Measurements from ENCODE around the gene MT1F.

Gene MT1F

DNA sequence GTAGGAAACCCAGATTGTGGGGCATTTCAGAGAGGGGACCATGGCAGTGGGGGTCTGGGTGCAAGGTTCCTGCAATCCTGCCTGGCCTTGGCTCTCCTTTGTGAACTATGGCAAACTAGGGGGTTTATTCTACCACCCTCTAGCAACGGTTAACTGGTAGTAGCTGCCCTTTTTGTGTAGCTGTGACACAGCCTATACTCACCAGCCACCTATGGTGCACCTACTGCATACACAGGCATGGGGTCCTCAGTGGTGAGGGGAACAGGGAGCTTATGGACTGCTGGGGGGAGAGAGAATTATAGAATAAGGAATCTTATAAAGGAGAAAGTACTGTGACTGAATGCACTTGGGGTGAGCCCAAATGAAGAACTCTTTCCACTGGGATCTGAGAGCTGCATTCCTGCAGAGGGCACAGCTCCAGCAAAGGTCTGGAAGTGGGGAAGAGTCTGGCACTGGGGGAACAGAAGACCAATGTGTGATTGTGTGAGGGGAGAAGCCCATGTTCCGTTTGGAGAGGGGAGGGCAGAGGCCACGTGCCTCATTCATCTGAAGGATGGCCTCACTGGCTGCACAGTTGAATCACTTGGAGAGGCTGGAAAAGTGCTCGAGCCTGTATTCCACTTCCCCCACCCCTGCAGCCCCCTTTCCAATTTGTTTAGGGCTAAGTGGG is 26.6 kb downstream of the MT1F start:
- Histone ChIP-seq H3K4me3 (ENCODE audit: low read depth in 1 of 2, low read length in 2 of 2) (no peak overlapping the region), H3K4me2 (ENCODE audit: insufficient read depth, low read length) (no peak overlapping the region), H3K4me1 (ENCODE audit: insufficient read depth, low read length) (peaks cover 24% of the 10 kb centered on the region), H4K20me1 (ENCODE audit: insufficient read depth, low read length) (no peaks in the 10 kb centered on the region), H3K9me3 (ENCODE audit: insufficient read depth, low read length, severe bottlenecking) (no peaks in the 10 kb centered on the region), H3K79me2 (ENCODE audit: insufficient read depth, low read length) (no peaks in the 10 kb centered on the region), H2AFZ (ENCODE audit: low read depth, low read length) (no peak overlapping the region), H3K27ac (ENCODE audit: low read length) (no peak overlapping the region), H3K36me3 (ENCODE audit: insufficient read depth, low read length) (no peaks in the 10 kb centered on the region), H3K27me3 (ENCODE audit: insufficient read depth, low read length, poor library complexity) (no peaks in the 10 kb centered on the region), H3K9ac (ENCODE audit: low read depth, low read length) (no peak overlapping the region)
- no peak for ATAC-seq (ENCODE audit: insufficient read depth, low read depth)
- DNase-seq, result no peak
- TF ChIP-seq, protein P1, sequence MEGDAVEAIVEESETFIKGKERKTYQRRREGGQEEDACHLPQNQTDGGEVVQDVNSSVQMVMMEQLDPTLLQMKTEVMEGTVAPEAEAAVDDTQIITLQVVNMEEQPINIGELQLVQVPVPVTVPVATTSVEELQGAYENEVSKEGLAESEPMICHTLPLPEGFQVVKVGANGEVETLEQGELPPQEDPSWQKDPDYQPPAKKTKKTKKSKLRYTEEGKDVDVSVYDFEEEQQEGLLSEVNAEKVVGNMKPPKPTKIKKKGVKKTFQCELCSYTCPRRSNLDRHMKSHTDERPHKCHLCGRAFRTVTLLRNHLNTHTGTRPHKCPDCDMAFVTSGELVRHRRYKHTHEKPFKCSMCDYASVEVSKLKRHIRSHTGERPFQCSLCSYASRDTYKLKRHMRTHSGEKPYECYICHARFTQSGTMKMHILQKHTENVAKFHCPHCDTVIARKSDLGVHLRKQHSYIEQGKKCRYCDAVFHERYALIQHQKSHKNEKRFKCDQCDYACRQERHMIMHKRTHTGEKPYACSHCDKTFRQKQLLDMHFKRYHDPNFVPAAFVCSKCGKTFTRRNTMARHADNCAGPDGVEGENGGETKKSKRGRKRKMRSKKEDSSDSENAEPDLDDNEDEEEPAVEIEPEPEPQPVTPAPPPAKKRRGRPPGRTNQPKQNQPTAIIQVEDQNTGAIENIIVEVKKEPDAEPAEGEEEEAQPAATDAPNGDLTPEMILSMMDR (IDR thresholded peaks at IDR 0.05; ENCODE audit: borderline replicate concordance, extremely low read depth, low read length, poor library complexity, severe bottlenecking), result no peak
- no peak for TF ChIP-seq EZH2 (IDR thresholded peaks at IDR 0.05; ENCODE audit: borderline replicate concordance, low read depth, low read length, severe bottlenecking)

DNA sequence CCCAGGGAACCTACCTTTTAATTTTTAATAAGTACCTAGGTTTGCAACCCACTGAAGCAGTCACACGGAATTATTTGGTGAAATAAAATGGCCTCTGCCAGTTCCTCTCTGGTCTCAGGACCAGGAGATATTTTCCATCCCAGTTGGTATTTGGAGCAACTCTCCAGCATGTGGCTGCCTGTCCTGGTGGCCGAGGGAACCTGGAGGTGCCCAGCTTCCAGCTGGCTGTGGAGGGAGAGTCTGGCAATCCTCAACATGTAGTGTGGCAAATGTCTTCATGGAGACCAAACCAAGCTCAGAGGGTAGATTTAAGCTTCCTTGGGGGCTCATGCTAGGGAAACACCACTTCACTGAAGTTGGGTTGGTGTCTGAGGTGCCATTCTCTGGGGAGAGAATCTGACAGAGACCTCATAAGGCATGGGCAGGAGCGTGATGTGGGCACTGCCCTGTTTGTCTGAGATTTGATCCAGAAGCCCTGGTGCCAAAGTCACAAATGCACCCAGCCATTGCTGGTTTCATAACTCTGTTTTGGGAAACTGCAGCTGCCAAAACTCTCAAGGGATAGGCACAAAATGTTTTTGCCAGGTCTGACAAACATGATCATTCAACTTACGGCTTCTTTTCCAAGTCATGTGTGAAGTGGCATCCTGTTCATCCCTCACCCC is 27.3 kb downstream of the MT1F start:
- H3K9me3 ChIP-seq (ENCODE audit: insufficient read depth, low read length, severe bottlenecking), result no peaks in the 10 kb centered on the region
- H3K9ac ChIP-seq (ENCODE audit: low read depth, low read length), result no peak overlapping the region
- no peaks in the 10 kb centered on the region for H4K20me1 ChIP-seq (ENCODE audit: insufficient read depth, low read length)
- H3K79me2 ChIP-seq (ENCODE audit: insufficient read depth, low read length), result no peaks in the 10 kb centered on the region
- no peak overlapping the region for H3K4me2 ChIP-seq (ENCODE audit: insufficient read depth, low read length)
- DNase-seq (no peak), ATAC-seq (ENCODE audit: insufficient read depth, low read depth) (no peak)
- peaks cover 24% of the 10 kb centered on the region for H3K4me1 ChIP-seq (ENCODE audit: insufficient read depth, low read length)
- no peak overlapping the region for H3K4me3 ChIP-seq (ENCODE audit: low read depth in 1 of 2, low read length in 2 of 2)
- no peak for TF ChIP-seq EZH2 (IDR thresholded peaks at IDR 0.05; ENCODE audit: borderline replicate concordance, low read depth, low read length, severe bottlenecking)
- TF ChIP-seq, protein P1 (IDR thresholded peaks at IDR 0.05; ENCODE audit: borderline replicate concordance, extremely low read depth, low read length, poor library complexity, severe bottlenecking), result no peak
- no peaks in the 10 kb centered on the region for H3K27me3 ChIP-seq (ENCODE audit: insufficient read depth, low read length, poor library complexity)
- H3K36me3 ChIP-seq (ENCODE audit: insufficient read depth, low read length), result no peaks in the 10 kb centered on the region
- H3K27ac ChIP-seq (ENCODE audit: low read length), result no peak overlapping the region
- H2AFZ ChIP-seq (ENCODE audit: low read depth, low read length), result no peak overlapping the region

DNA sequence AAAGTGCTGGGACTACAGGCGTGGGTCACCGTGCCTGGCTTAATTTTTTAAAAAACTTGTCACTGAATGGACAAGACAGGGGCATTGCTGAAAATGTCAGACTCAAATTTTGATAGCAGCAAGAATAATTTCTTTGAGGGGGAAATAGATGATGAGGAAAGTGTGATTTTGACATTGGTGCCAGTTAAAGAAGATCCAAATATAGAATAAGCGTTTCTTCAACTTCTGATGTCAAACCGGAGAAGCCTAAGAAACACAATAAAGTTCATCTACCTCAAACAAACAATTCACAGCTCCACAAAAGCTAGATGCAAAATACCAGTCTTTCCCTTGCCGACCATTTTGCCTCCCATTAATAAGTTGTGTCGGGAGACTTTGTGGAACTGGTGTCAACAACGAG is 29.0 kb downstream of the MT1F start:
- H3K4me1 ChIP-seq (ENCODE audit: insufficient read depth, low read length), result peaks cover 20% of the 10 kb centered on the region
- no peak for DNase-seq
- no peaks in the 10 kb centered on the region for H3K27me3 ChIP-seq (ENCODE audit: insufficient read depth, low read length, poor library complexity)
- ATAC-seq (ENCODE audit: insufficient read depth, low read depth), result no peak
- no peak overlapping the region for H3K4me2 ChIP-seq (ENCODE audit: insufficient read depth, low read length)
- no peaks in the 10 kb centered on the region for H3K9me3 ChIP-seq (ENCODE audit: insufficient read depth, low read length, severe bottlenecking)
- H2AFZ ChIP-seq (ENCODE audit: low read depth, low read length), result no peak overlapping the region
- no peak overlapping the region for H3K4me3 ChIP-seq (ENCODE audit: low read depth in 1 of 2, low read length in 2 of 2)
- no peak for TF ChIP-seq EZH2 (IDR thresholded peaks at IDR 0.05; ENCODE audit: borderline replicate concordance, low read depth, low read length, severe bottlenecking)
- TF ChIP-seq, protein P1 (IDR thresholded peaks at IDR 0.05; ENCODE audit: borderline replicate concordance, extremely low read depth, low read length, poor library complexity, severe bottlenecking), result no peak
- H3K27ac ChIP-seq (ENCODE audit: low read length), result no peak overlapping the region
- no peaks in the 10 kb centered on the region for H3K36me3 ChIP-seq (ENCODE audit: insufficient read depth, low read length)
- H3K9ac ChIP-seq (ENCODE audit: low read depth, low read length), result no peak overlapping the region
- no peaks in the 10 kb centered on the region for H3K79me2 ChIP-seq (ENCODE audit: insufficient read depth, low read length)
- no peaks in the 10 kb centered on the region for H4K20me1 ChIP-seq (ENCODE audit: insufficient read depth, low read length)
